Liver (tissue), 3 donors: Measurements from ENCODE around the gene RHOH.

Experiments used
- ATF3 ChIP-seq: IDR thresholded peaks from 2 replicates; pipeline ENCODE4 v1.6.1; 2016; ENCODE audit warnings: antibody characterized with exemption
- CTCF ChIP-seq: fragments of 150-350 bp; IDR thresholded peaks from 2 replicates; pipeline ENCODE4 v1.5.1; 2017; ENCODE audit warnings: improper control_type of control experiment, low read depth, low read length; ENCODE audit not compliant: missing input control
- EGR1 ChIP-seq, 2 donors: IDR thresholded peaks; 2 replicates each; pipeline ENCODE4 v1.6.1; 2016 to 2018; ENCODE audit warnings: antibody characterized with exemption in 2 of 2, low read depth in 2 of 2
- GABPA ChIP-seq, 2 donors: IDR thresholded peaks in 1 of 2; conservative IDR thresholded peaks in 1 of 2; 2 replicates each; pipeline ENCODE4 v1.6.1; 2016; ENCODE audit warnings: antibody characterized with exemption in 2 of 2, mild to moderate bottlenecking in 1 of 2, moderate library complexity in 1 of 2
- HNF4G ChIP-seq: IDR thresholded peaks from 2 replicates; pipeline ENCODE4 v1.6.1; 2016; ENCODE audit warnings: antibody characterized with exemption
- JUND ChIP-seq, 2 donors: IDR thresholded peaks; 2 replicates each; pipeline ENCODE4 v1.6.1; 2016; ENCODE audit warnings: antibody characterized with exemption in 2 of 2
- MAX ChIP-seq: IDR thresholded peaks from 2 replicates; pipeline ENCODE4 v1.6.1; 2016; ENCODE audit warnings: antibody characterized with exemption
- RAD21 ChIP-seq, 2 donors: IDR thresholded peaks; 2 replicates each; pipeline ENCODE4 v1.6.1; 2016; ENCODE audit warnings: antibody characterized with exemption in 2 of 2, mild to moderate bottlenecking in 2 of 2
- REST ChIP-seq: IDR thresholded peaks from 2 replicates; pipeline ENCODE4 v1.6.1; 2016; ENCODE audit warnings: antibody characterized with exemption, mild to moderate bottlenecking
- RXRA ChIP-seq, 2 donors: IDR thresholded peaks; 2 replicates each; pipeline ENCODE4 v1.6.1; 2017 to 2018; ENCODE audit warnings: antibody characterized with exemption in 2 of 2, mild to moderate bottlenecking in 1 of 2
- SP1 ChIP-seq: IDR thresholded peaks from 2 replicates; pipeline ENCODE4 v1.6.1; 2018; ENCODE audit warnings: antibody characterized with exemption, mild to moderate bottlenecking
- TAF1 ChIP-seq: conservative IDR thresholded peaks from 2 replicates; pipeline ENCODE4 v1.6.1; 2016; ENCODE audit warnings: antibody characterized with exemption, mild to moderate bottlenecking
- YY1 ChIP-seq: IDR thresholded peaks from 2 replicates; pipeline ENCODE4 v1.6.1; 2016; ENCODE audit warnings: antibody characterized with exemption, mild to moderate bottlenecking
- ZBTB33 ChIP-seq: IDR thresholded peaks from 2 replicates; pipeline ENCODE4 v1.6.1; 2016; ENCODE audit warnings: antibody characterized with exemption
- donor health status: healthy.
- donor health status: healthy.

- TF ChIP-seq SP1 (no peak), CTCF (no peak), REST (no peak), JUND (IDR thresholded peaks at IDR 0.05) (no peak), RXRA (IDR thresholded peaks at IDR 0.05) (no peak), EGR1 (IDR thresholded peaks at IDR 0.05; ENCODE audit: low read depth in 2 of 2) (no peak), ATF3 (no peak), MAX (no peak), RAD21 (IDR thresholded peaks at IDR 0.05) (no peak), GABPA (IDR thresholded peaks at IDR 0.05 in 1 of 2, conservative IDR thresholded peaks at IDR 0.05 in 1 of 2) (no peak), HNF4G (no peak), ZBTB33 (no peak), TAF1 (no peak), YY1 (no peak)
Observed at GRCh38 chr4:40160258-40160657, 36.6 kb upstream of the RHOH start.
